Stimulated activated CD4-positive, alpha-beta T cell treated with anti-CD3 and anti-CD28 coated beads, Interleukin-15, amount 100 ng/mL, for 24 hours (primary cell): ENCODE data around the gene FAAH.

Experiments used
- DNase-seq: peaks from one replicate; pipeline ENCODE4 v3.0.0-alpha.2; 2020

Gene FAAH

DNA sequence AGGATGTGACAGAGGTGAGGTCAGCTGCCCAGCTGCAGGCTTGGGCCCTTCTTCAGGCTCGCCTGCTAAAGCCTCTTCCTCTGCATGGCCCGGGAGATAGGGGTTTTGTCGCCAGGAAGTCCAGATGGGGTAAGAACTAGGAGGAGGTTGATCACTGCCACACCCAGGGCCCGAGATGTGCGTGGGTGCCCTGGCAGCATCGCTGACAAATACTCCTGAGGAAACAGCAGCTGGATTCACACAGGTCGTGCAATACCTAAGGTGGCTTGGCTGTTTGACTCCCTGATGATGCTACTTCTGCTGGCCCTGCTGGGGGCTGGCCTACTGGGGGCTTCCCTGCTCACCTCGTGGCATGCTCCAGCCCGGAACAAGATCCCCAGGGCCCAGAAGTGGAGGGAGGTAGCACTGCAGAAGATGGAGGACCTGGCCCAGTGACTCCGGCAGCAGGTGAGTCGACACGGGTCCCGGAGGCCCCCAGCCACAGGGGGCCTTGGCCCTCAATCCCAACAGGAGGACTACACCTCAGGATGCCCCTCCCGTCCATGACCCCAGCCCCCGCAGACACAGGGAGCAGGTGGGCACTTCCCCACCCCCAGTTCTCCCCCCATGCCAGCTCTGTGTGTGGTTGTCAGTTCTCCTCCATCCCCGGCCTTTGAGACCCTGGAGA, 29.6 kb downstream of the FAAH start:
- DNase-seq: no peak

DNA sequence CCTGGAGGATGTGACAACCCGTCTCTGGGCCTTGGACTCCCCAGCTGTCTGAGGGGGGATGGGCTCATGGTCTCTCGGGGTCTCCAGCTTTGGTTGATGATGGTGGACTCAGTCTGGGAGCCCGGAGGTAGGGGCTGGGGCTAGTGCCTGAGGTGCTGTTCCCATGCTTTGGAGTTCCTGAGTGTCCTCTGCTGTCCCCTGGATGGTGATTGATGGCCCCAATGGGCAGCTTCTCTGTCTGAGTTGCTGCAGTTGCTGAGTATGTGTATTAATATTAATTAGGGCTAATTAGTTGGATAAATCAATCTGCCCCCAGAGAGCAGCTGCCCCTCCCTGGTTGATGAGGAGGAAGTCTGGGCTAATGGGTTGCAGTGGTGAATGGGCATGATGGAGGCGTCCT, 30.6 kb downstream of the FAAH start:
- no peak for DNase-seq

- DNase-seq: no peak
These were observed 31.6 kb downstream of the FAAH start for GRCh38 chr1:46425726-46426125.

- DNase-seq: no peak
These were observed 33.4 kb downstream of the FAAH start for GRCh38 chr1:46427541-46427940.

DNA sequence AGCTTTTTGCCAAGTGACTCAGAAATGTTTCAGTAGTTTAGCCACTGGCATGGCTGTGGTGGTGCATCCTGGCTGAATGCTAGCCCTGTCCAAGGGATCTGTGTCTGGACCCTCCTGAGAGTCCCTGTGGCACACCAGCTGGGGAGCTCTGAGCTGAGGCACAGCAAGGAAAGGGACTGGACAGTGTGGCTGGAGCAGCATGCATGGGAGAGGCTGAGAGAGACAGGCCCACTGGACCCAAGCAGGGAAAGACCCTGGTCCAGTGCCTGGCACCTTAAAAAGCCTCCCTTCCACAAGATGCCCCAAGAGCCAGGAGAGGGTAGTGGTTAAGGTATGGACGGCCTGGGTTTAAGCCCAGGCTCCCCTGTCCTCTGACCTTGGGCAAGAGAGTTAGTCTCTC, 35.3 kb downstream of the FAAH start:
- no peak for DNase-seq

DNA sequence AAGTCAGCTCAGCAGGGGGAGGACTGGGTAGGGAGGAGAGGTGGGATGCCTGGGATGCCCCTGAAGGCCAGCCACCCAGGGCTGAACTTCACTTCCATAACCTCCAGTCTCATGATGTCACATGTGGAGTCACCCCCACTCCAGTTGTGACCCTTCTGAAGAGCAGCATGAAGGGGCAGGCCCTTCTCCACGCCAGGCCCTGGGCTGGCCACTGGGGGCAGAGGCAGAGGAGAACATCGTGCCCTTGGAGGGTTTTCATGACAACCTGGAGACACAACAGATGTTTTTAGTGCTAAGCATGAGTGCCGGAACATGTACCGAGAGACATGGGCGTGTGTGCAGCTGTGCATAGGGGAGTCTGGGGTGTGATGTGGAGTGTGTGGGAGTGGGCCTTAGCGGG, 37.6 kb downstream of the FAAH start:
- no peak for DNase-seq

- DNase-seq: no peak
These were observed 38.7 kb downstream of the FAAH start for GRCh38 chr1:46432781-46433327.

DNA sequence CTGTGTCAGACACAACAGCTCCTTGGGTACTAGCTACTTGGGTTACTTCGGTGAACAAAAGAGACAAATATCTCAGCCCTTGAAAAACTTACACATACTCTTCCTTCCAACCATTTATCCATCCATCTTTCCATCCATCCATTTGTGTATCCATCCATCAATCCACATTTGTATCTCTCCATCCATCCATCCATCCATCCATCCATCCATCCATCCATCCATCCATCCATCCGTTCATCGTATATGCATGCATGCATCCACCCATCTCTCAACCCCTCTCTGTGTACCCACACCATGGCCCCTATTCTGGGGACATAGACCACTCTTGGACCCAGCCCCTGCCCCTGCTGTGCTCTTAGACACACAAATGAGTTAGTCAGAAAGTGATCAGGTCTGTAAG, 40.2 kb downstream of the FAAH start:
- no peak for DNase-seq

DNA sequence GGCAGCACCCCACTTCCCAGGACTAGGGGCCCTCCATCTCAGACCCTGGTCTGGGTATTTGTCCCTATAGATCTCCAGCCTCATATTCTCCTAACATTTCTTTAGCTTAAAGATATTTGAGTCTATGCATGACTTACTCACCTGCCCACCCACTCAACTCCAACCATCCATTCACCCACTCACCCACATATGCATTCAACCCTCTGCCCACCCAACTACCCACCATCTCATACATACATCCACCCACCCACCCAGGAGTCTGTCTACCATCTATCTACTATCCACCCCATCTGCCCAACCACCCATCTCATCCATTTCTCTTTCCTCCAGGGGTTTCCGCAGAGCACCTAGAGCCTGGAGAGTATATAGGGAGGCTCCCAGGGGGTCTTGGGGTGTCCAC, 42.7 kb downstream of the FAAH start:
- DNase-seq: no peak

GRCh38 chr1:46437723-46438122, 43.6 kb downstream of the FAAH start:
- DNase-seq: no peak

DNA sequence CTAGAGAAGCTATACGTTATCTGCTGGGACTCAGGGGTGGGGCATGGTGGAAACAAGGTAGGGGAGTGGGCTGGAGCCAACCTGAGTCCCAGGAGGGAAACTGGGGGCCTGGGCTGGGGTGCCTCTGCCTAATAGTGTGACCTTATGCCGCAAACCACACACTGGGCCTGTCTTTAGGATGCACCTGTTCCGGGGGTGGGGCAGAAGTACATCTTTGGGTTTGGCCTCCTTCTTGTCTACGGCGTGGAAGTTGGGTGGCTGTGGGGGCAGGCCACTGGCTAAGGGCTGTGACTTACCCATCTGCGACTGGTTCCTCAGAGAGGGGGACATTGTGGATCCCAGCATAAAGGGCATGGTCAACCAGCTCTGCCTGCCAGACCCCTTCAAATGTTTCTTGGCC, 44.2 kb downstream of the FAAH start:
- no peak for DNase-seq

- no peak for DNase-seq
These were observed 46.4 kb downstream of the FAAH start for GRCh38 chr1:46440478-46440877.

GRCh38 chr1:46442317-46443161, 48.4 kb downstream of the FAAH start:
- DNase-seq: peak; percentile 83

- no peak for DNase-seq
These were observed 50.3 kb downstream of the FAAH start for GRCh38 chr1:46444466-46444865.

DNA sequence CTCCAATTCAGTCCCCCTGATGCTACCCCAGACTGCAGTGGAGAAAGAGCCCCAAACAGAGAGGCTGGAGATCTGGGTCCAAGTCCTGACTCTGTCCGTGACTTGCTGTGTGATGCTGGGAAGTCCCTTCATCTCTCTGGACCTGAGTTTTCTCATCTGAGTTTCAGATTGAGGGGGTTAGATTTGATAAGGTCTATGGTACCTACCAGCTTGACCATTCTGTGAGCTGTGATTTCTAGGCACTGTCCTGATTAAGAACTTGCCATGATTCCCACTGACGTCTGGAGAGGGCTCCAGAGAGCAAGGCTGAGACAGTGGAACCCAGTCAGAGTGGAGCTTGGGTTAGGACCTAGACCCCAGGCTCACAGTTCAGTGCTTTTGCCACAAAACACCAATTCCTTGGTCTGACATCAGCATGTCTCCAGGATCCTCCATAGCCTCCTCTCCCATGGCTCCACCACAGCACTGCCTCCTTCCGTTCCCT, 51.7 kb downstream of the FAAH start:
- no peak for DNase-seq

DNA sequence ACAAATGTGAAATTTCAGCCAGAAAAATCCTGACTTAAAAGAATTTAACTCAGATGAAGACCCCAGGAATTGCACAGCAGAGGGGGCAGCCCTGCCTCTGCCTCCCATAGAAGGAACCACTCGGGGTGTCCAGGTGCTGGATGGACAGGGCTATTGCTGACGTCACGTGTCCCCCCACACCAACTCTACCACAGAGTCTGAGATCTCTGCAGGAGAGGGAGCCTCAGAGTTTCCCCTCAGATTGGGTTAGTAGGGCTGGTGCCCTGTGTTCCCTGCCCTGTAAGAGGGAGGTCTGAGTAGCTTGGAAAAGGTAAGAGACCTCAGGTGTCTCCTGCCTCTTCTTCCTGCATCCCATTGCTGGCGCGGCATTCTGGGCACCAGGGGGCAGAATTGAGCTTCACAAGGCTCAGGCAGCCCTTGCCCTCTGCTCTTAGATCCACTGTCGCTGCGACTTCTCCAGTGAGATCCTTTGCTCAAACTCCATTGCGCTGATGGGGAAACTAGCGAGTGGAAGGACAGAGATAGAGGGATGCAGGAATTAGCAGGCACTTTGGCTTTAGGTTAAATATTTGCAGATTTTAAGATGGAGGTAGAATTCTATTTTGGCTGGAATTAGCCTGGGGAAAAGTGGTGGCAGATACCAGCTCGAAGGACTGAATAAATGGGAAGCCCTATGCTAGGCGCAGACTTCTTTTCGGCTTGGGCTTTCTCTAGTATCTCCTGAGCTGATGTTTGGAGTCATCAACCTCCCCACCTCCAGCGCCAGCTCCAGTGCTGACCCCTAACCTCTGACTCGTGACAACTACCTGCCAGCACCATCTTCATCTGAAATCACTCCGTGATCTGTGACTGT, 52.8 kb downstream of the FAAH start:
- peak; percentile 89 for DNase-seq

DNA sequence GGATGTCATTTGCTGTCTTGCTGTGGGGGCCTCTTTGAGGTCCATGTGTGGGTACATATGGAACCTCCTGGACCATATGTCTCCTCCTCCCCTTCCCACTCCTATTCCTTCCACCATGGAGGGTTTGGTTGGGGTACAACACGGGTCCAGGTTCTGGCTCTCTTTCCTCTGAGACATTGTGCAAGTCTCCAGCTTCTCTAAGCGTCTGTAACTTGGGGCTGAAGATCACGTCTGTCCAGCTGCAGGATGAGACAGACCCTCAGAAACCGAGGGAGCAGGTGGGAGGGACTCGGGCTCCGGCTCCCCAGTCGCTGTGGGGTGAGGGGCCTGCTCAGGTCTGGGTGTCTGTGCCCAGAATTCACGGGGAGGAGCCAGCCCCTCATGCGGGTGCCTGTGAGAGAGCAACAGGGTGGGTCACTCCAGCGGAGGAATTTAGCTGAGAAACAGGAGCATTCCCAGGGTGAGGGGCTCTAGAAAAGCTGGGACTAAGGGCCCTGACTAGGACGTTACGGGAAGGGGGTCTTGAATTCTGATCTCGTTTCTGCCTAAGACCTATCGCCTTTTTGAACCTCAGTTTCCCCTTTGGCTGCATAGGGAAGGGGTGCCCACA, 53.5 kb downstream of the FAAH start:
- DNase-seq: no peak

DNA sequence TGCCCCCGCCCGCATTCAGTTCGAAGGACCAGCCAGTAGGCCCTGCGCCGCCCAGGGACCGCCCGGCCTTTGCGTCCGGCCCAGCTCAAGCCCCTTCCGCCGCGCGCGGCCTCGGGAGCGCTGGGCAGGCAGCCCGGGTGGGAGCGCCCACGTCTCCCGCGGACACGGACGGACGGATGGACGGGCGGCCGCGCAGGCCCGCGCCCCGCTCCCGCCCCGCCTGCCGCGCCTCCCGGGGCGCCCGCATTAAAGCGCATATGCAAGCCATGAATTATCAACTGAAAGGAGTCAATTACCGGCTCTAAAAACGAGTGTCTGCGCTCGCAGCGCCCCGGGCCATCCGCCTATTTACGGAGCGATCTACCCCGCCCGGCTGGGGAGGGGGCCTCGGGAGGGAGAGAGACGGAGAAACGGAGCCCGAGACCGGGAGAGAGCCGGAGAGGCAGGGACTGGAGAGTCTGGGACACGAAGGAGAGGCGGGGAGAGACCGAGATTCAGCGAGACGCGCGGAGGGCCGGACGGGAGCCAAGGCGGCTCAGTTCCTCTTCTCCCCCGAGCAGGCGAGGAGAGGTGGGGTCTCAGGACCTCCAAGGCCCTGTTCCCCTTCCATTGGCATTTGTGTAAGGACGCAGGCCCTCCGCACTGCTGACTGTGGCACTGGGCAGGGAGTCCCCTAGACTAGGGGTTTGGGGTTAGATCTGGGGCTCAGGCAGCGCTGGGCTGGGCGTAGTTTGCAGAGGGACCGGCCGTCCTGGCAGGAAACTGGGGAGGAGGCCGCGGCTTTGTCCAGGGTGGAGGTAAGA, 54.2 kb downstream of the FAAH start:
- DNase-seq: no peak

DNA sequence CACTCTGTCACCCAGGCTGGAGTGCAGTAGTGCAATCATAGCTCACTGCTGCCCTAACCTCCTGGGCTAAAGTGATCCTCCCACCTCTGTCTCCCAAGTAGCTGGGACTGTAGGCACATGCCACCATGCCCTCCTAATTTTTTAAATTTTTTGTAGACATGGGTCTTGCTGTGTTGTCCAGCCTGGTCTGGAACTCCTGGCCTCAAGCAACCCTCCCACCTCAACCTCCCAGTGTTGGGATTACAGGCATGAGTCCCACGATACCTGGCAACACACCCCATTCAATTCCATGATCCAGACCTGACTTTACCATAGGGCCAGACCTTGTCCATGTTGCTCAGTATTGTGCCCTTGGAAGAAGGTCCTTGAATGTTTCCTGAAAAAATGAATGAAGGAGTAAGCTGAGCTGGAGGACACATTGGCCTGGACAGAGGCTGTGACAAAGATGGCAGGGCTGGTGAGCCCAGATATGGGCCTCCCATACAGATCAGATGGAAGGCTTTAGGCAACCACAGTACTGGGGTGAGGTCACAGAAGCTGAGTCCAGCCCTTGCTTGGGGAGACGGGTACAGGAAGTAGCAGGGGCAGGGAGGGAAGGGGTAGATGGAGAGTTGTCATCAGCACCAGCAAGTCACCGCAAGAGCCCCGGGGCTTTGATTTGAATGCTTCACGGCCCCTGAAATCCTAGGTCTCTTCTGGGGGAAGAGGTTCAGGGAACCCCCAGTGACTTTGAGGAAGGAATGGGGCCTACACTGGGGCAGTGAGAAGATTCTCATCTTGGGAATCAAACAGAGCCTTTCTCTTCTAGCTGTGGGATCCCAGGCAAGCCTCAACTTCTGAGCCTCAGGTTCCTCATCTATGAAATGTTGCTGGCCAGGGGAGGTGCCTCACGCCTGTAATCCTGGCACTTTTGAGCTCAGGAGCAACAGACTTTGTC, 55.4 kb downstream of the FAAH start:
- DNase-seq: no peak

DNA sequence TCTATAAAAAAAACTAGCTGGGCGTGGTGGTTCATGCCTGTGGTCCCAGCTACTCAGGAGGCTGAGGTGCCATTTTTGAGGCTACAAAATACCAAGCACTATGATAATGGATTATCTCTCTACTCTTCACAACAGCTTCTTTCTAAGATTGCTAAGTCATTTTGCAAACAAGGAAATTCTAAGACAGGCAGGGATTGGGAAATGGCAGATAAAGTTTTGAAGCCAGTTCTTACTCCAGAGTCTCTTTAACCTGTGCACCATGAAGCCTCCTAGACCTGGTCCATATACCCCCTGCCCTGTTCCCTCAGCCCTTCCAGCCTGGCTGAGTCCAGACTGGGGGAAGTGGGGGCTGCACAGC, 56.0 kb downstream of the FAAH start:
- no peak for DNase-seq
